GM19239 (cell line): Measurements from ENCODE around the gene BTBD6.

Experiments
- DNase-seq: peaks from one replicate; pipeline ENCODE4 v3.0.0; 2011; ENCODE audit warnings: low spot score; ENCODE audit not compliant: insufficient read length
- FAIRE-seq: peaks from 2 replicates; lab custom pipeline; 2011; peaks lifted over from hg19 to GRCh38; lab: Jason Lieb, UNC

Gene BTBD6

DNA sequence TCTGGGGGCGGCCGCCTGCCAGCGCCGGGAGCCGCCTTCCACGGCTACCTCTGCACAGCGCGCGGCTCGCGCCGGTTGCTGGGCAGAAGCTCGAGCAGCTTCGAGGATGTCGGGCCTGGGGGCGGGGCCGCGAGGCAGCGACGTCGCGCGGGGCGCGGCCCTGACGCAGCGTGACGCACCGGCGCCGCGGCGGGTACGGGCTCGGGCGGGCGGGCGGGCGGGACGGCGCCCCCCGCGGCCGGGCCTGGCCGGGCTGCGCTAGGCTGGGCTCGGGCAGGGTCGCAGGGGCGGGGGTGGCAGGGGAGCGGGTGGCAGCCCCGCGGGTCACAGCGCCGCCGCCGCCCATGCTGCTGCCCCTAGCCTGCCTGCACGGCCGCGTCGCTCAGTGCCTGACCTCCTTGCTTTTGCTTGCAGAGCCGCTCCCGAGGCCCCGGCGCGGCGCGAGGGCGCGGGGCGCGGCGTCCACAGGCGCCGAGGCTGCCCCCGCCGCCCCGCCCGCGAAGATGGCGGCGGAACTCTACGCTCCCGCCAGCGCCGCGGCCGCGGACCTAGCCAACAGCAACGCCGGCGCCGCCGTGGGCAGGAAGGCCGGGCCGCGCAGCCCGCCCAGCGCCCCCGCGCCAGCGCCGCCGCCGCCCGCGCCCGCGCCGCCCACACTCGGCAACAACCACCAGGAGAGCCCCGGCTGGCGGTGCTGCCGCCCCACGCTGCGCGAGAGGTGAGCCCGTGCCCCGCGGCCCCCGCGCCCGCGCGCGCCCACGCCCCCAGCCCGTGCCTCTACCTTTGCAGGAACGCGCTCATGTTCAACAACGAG, at the start of gene BTBD6:
Gene BTBD6, plus strand, starts transcription at position 166 of the 814 bp plus-strand sequence. Its CDS starts 179 bp downstream, at position 345.
- FAIRE-seq = peak; percentile 68
- DNase-seq = peak; percentile 99

DNA sequence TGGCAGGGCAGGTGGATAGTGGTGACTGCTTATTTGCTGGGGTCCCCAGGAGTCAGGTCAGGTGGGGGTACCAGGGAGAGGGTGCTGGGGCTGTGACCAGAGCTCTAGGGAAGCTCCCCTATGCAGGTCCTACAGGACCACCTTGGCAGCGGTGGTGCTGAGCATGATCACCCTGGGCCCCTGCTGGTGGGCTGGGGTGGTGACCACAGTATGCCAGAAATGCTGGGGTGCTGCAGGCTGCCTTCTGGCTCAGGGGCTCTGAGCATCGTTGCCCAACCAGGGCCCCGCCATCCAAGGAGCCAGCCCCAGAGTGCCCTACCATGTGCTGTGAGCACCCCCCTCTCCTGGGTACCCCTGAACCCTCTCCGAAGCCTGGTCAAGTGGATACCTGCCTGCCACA, 49.7 kb upstream of the BTBD6 start:
- FAIRE-seq = no peak
- DNase-seq = no peak

DNA sequence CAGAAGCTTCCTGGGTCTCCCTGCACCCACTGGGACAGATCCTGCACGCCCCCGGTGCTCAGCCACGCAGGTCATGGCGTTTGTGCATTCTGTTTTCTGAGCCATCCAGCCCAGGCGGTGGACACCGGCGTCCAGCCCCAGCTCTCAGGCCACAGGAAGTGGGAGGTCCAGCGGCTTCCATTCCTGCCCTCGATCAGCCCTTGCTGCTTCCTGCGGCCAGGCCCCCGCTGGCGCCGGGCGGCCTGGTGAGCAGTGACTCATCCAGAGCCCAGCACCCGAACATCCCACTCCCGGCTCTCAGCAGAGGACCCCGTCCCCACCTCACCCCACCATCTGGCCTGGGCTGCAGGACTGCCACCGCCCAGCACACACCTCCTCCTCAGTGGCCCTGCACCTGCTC, 49.2 kb upstream of the BTBD6 start:
- FAIRE-seq (no peak), DNase-seq (no peak)

DNA sequence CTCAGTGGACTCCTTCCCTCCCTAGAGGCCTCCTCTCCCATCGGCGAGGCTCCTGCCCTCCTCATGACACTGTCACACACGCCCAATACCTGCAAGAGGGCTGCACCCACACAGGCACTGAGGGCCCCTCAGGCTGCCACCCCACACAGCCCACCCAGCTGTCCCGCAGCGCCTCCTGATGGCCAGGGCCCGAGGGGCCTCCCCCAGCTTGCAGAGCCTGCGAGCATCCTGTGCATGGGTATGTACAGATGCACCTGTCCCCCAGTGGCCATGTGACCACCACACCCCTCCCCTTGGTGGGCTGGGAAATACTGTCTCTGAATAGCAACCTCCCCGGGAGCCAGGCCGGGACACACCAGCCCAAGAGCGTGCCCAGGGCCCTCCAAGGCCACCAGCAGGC, 48.3 kb upstream of the BTBD6 start:
- FAIRE-seq (no peak), DNase-seq (no peak)

DNA sequence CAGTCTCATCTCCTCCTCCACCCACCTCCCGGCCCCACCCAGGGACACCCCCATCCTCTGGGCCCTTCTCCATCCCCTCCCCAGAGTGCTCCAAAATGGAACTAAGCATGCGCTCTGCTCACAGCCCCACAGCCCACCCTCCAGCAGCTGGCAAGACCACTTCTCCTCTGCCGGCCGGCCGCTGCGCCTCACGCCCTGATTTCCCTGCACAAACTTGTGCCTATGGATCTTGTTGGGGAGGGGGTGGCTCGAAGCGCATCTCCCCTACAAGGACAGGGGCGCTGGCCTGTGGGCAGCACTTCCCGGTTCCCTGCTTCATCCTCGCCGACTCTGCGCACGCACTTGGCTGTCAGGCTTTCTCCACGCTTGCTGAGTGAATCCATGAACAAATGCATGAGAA, 47.7 kb upstream of the BTBD6 start:
- DNase-seq (no peak), FAIRE-seq (no peak)

DNA sequence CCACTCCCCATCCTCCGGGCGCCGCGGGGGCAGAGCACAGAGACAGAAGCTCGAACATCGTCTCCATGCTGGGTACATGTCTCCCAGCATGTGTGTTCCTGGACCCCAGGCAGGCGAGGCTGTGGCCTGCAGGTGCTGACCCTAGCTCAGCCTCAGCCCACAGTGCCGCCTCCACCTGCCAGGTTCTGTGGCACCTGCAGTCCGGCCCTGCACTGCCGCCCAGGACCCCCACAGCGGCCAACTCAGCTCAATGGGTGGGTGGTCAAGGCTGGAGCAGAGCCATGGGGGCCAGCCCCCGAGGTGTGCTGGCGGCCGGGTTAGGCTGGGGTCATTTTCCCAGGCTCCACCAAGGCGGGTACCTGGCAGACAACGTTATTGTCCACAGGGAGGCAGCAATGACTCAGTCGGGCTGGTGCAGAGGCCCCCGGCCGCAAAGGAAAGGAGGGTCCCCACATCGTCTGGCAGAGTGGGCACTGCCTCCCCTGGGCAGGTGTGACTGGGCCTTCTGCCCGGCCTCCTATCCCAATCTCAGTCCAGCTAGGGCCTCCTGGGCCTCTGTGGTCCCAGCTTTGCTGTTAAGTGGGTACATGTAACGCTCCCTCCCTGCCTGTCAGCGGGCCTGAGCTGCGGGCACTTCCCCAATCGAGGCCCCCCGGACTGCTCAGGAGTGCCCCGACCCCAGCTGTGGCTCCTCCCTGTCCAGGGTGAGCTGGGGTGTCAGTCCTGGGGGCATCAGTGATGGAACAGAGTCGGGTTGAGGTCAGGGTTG, 47.0 kb upstream of the BTBD6 start:
- no peak for DNase-seq
- no peak for FAIRE-seq

DNA sequence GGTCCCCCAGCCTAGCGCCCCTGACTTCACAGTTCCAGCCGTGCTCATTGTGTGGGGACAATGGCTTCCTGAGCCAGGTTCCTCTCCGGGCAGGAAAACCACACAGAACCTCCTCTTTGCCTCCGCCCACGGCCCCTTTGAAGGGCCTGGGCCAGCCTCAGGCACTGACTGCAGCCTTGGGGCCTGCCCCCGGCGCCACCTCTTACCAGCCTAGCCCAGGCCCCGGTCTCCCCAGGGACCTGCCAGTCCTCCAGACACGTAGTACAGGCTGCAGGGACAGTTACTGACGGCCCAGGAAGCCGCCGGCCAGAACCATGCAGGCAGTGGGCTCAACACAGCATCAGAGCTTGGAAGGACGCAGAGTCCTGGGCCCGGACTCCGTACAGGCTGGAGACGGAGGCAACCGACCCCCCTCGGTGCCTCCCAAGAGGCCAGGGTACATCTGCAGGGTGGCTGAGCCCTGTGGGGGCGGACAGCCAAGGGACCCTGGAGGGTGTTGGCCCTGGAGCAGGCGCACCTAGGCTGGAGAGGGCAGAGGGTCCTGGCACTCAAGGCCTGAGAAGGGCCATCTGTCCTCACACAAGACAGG, 46.3 kb upstream of the BTBD6 start:
- FAIRE-seq = no peak
- DNase-seq = no peak

DNA sequence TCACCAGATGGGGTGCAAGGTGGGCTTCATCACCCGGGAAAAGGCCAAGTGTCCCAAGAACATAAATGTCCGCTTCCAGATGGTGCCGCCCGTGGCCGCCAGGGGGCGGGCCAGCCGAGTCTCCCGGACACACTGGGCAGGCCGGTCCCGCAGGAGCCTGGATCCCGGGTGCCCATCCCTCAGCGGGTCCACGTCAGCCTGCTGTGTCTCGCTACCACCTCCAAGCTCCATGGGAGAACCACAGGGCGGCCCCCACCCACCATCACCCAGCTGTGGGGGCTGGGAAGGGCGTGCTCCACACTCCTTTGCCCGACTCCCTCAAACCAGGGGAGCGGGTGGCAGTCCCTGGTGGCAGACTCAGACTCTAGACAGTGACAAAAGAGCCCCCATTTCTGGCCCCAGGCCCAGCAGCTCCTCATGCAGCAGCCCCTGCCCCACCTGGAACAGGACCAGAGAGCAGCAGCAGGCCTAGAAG, 45.2 kb upstream of the BTBD6 start:
- FAIRE-seq (peak; percentile 61), DNase-seq (peak; percentile 92)

DNA sequence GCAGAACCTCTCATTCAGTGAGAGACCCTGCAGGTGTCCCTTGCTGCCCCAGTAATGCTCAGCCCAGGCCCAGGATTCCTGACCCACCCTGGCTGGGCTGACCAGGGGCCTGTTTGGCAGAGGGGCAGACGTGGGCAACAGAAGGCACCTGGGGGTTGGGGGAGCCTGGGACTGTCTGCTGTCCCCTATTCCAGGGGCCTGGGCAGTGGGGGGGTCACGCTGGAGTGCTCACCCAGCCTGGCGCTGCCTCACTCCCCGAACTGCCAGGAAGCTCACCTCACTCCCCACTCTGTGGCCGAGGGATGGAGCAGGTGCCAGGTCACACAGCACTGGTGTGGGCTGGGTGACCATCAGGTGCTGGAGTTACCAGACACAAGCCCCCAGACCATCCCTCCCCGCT, 44.6 kb upstream of the BTBD6 start:
- no peak for DNase-seq
- no peak for FAIRE-seq

DNA sequence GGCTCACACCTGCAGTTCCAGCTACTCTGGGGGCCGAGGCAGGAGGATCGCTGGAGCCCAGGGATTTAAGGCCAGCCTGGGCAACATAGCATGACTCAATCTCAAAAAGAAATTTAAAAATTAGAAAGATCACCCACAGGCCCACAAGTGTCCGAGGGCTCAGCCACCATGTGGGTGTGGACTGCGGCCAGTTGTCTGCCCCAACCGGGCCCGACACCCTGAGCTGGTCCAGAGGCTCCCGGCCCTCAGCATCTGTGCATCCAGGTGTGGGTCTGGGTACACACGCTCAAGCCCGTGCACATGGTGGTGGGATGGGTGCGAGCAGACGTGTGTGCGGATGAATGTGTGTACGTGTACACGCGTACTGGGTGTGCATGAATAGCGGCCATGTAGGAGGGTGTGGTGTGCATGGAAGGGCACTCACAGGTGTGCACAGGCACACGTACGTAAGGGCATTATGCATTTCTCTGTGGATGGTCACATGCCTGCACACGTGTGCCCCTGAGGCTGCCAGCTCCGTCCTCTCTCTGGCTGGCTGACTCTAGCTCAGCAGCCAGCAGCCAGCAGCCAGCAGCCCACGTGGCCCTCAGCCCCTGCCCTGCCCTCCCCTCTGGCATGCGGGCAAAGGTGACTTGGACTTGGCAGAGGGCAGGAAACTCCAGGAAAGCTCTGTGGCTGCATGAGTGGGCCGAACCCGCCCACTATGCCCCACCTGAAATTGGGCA, 44.0 kb upstream of the BTBD6 start:
- no peak for DNase-seq
- FAIRE-seq = no peak

DNA sequence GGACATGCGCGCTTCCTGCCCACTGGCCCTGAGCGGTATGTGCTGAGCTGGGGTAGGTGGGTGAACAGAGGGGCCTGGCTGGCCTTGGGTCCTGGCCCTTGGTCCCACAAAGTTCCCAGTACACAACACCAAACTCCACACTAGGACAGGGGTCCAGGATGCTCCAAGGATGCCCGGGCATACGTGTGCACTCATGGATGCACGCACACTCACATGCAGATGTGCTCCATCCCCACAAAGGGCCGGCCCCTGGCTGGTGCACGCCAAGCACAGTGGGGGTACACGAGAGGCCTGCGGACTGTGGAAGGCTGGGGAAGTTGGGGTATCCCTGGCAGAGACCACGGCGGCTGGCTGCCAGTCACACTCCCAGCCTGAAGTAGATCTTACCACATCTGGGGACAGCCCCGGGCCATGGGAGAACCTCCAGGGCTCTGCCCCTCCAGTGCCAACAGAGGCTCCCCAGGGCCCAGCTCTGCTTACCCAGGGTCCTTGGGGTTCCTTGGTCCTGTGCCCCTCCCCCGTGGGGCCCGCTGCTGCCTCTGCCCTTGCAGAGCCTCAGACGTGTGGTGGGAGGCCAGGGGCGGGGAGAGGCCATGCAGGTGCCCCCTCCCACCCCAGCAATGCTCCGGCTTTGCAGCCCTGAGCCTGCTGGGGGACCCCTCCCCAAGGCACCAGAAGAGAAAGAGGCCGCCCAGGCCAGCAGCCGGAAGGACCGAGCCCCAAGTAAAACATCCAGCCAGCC, 43.2 kb upstream of the BTBD6 start:
- no peak for DNase-seq
- no peak for FAIRE-seq

DNA sequence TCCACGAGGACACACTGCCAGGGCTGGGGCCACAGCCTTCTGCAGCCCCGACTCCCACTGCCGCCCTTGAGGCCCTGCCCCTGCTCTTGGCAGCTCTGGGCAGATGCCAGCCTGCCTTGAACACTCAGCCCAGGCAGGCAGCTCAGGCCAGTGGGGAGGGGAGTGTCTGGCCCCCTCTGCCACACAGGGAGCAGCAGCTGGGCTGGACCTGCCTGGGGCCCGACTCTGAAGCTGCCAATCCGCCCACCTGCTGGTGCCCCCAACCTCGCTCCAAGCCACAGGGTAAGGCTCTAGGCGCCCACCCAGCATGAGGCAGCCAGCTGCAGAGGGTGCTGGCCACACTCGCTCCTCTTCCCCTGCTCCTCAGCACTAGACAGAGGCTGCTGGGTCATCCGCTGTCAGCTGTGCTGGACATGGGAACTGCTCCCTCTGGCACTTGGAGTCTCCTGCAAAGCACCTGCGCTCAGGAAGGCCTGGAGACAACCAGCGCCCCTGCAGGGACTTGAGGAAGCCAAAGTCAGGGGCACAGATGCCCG, 42.6 kb upstream of the BTBD6 start:
- DNase-seq (no peak), FAIRE-seq (no peak)

DNA sequence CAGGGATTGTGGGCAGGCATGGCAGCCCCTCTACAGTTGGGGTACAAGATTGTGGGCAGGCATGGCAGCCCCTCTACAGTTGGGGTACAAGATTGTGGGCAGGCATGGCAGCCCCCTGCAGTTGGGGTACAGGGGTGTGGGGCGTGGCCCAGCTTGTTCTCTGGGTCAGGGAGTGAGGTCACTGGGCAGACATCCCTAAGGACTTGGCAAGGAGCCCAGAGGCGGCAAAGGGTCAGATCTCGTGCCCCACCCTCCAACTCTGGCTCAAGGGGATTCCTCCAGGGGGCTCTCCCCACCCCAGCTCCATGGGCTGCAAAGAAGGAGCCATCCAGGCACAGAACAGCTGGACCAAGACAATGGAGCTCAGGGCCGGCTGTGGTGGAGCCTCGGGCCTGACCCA, 41.5 kb upstream of the BTBD6 start:
- DNase-seq (no peak), FAIRE-seq (no peak)

DNA sequence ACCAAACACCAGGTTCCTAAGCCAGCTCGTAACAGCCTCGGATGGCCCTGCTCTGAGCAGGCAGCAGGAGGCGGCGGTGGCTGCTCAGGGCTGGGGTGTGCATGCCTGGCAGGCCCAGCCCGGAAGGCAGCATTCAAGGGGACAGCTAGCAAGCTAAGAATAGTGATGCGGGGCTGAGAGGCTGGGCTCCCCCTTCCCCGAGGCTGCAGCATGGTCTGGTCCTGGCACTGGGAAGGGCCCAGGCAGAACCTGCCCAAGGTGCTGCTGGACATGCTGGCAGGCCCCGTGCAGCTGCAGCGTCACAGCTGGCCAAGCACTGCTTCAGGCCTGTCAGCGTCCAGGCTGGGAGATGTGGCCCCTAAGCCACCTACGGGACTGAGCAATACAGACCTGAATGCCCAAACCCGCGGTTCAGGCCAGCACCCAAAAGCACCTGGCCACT, 40.9 kb upstream of the BTBD6 start:
- FAIRE-seq (no peak), DNase-seq (no peak)

DNA sequence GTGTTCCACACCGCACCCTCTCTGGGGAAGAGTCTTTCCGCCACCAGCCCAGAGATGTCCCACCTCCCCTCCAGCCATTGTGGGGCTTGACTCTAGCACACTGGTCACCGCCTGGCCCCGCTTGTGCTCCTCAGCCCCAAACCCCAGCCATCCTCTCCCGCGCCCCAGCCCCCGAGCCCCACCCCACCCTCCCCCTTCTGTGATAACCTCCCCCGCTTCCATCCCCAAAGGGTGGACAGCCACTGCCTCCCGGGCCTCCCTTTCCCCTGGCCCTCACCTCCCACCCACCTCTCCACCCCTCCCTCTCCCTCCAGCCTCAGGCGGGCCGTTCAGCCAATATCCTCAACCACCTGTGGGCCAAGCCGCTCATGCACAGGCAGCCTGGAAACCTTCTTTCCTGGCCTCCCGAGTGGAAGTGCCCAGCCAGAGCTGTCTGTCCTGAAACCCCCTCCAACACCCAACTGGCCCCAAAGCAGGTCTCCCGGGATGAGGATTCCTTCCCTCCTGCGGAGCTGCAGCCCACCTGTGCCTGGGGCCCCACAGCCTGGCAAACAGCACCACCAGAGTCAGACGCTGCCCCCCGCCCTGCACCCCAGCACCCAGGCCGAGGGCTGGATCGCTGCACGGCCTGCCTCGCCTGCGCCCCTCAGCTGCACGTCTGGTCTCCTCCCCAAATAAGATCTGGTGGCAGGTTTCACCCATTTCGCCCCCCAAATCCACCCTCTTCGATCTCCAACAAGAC, 40.2 kb upstream of the BTBD6 start:
- FAIRE-seq = no peak
- DNase-seq = no peak

DNA sequence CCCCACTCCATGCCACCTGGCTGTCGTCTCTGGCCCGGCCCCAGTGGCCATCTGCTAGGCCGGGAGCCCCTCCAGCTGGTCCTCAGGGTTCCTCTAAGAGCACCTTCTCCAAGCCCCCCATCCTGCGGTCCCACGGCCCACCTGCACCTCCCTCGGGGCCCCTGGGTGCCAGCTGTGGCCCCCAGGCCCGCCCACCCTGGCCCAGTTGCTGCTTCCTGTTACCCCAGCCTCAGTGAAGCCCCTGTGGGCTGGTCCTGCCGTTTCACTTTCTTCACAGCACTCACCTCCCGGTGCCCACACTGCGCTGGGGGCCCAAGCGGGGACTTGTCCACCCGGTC, 39.6 kb upstream of the BTBD6 start:
- no peak for DNase-seq
- no peak for FAIRE-seq

DNA sequence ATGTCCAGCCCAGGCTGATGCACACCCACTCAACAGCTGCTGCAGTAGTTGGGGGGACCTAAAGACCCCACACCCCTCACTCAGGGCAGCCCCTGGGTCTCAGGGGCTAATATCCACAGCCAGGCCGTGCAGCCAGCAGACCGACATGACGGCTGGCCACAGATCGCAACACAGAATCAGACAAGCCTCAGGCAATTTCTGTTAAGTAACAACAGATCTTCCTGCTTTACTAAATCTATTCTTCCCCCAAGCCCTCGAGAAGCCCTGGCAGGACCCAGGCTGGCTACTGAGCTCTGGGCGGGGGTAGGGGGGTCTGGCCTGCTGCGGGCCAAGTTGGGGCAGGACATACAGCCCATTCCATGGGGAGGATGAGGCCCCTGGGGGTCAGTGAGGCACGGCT, 39.2 kb upstream of the BTBD6 start:
- no peak for FAIRE-seq
- no peak for DNase-seq

DNA sequence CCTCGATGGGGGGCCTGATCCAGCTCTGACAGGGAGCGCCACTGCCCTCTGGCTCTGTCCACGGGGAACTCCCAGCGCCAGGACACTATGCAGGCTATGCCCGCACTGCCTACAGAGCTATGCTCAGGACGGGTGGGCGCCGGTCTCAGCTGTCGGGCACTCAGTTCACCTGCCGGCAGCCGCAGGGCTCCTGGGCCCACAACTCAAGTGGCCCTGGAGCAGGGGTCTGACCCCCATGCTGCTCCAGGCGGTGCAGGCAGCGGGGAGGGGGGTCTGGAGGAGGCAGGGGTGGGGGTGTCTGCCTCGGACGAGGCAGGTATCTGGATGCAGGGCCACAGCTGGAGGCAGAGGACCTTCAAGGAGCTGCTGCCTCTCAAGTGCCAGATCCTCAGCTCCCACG, 38.7 kb upstream of the BTBD6 start:
- DNase-seq (no peak), FAIRE-seq (no peak)
